Muscle layer of duodenum (tissue), 2 donors: ENCODE measurements around the gene LCMT2.

ENCODE experiments used
- H3K27ac ChIP-seq: one replicate; pipeline ENCODE4 v1.7.0; 2013; ENCODE audit warnings: mild to moderate bottlenecking, low read length
- H3K27me3 ChIP-seq: one replicate; pipeline ENCODE4 v1.7.0; 2013; ENCODE audit warnings: low read depth, mild to moderate bottlenecking, control low read depth, low read length
- H3K36me3 ChIP-seq, 2 donors: one replicate each; pipeline ENCODE4 v1.7.0; 2013; ENCODE audit warnings: low read length in 2 of 2, control low read depth in 1 of 2, mild to moderate bottlenecking in 1 of 2; ENCODE audit not compliant: insufficient read depth in 2 of 2, control insufficient read depth in 1 of 2
- H3K4me1 ChIP-seq, 2 donors: one replicate each; pipeline ENCODE4 v1.7.0; 2013; ENCODE audit warnings: low read length in 2 of 2, mild to moderate bottlenecking in 2 of 2, control low read depth in 1 of 2, moderate library complexity in 1 of 2; ENCODE audit not compliant: insufficient read depth in 2 of 2, control insufficient read depth in 1 of 2
- H3K4me3 ChIP-seq, 2 donors: one replicate each; pipeline ENCODE4 v1.7.0; 2013; ENCODE audit warnings: low read length in 2 of 2, low read depth in 1 of 2, mild to moderate bottlenecking in 1 of 2
- H3K9me3 ChIP-seq, 2 donors: one replicate each; pipeline ENCODE4 v1.7.0; 2013; ENCODE audit warnings: low read length in 2 of 2, control low read depth in 1 of 2, mild to moderate bottlenecking in 1 of 2; ENCODE audit not compliant: control insufficient read depth in 1 of 2
- donor health status: healthy.

LCMT2 gene, protein sequence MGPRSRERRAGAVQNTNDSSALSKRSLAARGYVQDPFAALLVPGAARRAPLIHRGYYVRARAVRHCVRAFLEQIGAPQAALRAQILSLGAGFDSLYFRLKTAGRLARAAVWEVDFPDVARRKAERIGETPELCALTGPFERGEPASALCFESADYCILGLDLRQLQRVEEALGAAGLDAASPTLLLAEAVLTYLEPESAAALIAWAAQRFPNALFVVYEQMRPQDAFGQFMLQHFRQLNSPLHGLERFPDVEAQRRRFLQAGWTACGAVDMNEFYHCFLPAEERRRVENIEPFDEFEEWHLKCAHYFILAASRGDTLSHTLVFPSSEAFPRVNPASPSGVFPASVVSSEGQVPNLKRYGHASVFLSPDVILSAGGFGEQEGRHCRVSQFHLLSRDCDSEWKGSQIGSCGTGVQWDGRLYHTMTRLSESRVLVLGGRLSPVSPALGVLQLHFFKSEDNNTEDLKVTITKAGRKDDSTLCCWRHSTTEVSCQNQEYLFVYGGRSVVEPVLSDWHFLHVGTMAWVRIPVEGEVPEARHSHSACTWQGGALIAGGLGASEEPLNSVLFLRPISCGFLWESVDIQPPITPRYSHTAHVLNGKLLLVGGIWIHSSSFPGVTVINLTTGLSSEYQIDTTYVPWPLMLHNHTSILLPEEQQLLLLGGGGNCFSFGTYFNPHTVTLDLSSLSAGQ

DNA sequence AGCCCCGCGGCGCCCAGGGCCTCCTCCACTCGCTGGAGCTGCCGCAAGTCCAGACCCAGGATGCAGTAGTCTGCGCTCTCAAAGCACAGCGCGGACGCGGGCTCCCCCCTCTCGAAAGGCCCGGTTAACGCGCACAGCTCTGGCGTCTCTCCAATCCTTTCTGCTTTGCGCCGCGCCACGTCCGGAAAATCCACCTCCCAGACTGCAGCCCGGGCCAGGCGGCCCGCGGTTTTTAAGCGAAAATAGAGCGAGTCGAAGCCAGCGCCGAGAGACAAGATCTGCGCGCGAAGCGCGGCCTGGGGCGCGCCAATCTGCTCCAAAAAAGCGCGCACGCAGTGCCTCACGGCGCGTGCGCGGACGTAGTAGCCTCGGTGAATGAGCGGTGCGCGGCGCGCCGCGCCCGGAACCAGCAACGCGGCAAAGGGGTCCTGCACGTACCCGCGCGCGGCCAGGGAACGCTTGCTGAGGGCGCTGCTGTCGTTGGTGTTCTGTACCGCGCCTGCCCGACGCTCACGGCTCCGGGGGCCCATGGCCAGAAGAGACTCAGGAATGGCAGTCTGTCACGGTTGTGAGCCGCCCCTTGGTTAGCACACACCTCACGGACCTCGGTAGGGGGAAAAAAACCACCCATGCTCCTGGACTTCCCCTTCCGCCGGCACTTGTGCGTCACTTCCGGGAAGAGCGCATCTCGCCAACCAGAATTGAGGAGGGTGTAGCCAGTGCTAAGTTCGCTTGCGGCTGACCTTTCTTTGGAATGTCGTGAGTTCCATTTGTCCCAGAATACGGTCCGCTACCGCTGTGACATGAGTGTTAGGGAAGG is at the start of gene LCMT2:
Gene LCMT2 (minus strand): TSS at position 614 of the 820 bp plus-strand sequence. CDS start 84 bp downstream, at position 530.
- Histone ChIP-seq H3K9me3 (no peaks in the 10 kb centered on the region), H3K27ac (peak within 1 kb of the TSS; percentile 88), H3K4me3 (peak within 1 kb of the TSS; percentile 81 to 91), H3K4me1 (peaks cover 12 to 15% of the 10 kb centered on the region in 2 donors), H3K27me3 (no peaks in the 10 kb centered on the region), H3K36me3 (peaks cover 0 to 5% of the 10 kb centered on the region in 2 donors)

DNA sequence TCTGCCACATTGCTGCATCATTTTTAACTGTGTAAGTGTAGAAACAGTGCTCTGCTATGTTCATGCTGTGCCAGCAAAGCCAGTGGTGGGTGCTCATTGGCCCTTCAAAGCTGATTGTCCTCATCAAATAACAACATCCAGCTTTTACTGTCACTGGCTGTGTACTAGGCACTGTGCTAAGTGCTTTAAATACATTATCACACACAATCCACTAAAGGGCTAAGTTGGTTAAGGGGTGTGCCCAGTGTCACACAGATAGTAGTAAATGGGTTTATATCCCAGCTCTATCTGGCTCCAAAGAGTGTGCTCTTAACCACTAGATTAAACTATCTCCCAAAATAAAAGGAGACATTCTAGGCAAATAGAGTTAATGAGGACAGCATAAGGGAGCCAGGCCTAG is 48.2 kb upstream of the LCMT2 start:
- Histone ChIP-seq H3K36me3 (peaks cover 25 to 27% of the 10 kb centered on the region in 2 donors), H3K9me3 (no peaks in the 10 kb centered on the region), H3K4me1 (no peaks in the 10 kb centered on the region), H3K27ac (no peak overlapping the region), H3K4me3 (no peak overlapping the region), H3K27me3 (no peaks in the 10 kb centered on the region)

DNA sequence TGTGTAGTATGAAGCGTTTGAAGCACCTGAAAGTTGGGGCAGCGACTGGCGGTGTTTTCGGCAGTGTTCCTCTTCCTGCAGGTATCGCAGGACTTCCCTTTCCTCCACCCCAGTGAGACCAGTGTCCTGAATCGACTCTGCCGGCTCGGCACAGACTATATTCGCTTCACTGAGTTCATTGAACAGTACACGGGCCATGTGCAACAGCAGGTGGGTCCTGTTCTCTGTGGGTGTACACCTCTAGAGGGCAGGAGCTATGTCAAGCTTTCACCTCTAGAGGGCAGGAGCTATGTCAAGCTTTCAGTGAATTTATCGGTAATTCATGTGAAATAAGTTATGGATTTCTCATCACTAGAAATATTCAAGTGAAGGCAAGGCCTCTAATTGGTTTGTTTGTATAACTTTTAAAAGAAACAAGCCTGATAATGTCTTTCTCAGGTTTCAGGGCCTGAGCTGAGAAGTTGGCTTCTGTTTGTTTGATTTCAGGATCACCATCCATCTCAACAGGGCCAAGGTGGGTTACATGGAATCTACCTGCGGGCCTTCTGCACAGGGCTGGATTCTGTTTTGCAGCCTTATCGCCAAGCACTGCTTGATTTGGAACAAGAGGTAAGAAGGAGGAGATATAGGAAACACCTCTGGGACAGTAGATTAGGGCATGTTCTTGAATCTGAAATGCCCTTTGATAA is 45.8 kb upstream of the LCMT2 start:
- no peak overlapping the region for H3K4me3 ChIP-seq
- H3K4me1 ChIP-seq: peaks cover 6 to 10% of the 10 kb centered on the region in 2 donors
- peaks cover 15 to 21% of the 10 kb centered on the region in 2 donors for H3K36me3 ChIP-seq
- H3K9me3 ChIP-seq: no peaks in the 10 kb centered on the region
- H3K27me3 ChIP-seq: no peaks in the 10 kb centered on the region
- H3K27ac ChIP-seq: no peak overlapping the region

DNA sequence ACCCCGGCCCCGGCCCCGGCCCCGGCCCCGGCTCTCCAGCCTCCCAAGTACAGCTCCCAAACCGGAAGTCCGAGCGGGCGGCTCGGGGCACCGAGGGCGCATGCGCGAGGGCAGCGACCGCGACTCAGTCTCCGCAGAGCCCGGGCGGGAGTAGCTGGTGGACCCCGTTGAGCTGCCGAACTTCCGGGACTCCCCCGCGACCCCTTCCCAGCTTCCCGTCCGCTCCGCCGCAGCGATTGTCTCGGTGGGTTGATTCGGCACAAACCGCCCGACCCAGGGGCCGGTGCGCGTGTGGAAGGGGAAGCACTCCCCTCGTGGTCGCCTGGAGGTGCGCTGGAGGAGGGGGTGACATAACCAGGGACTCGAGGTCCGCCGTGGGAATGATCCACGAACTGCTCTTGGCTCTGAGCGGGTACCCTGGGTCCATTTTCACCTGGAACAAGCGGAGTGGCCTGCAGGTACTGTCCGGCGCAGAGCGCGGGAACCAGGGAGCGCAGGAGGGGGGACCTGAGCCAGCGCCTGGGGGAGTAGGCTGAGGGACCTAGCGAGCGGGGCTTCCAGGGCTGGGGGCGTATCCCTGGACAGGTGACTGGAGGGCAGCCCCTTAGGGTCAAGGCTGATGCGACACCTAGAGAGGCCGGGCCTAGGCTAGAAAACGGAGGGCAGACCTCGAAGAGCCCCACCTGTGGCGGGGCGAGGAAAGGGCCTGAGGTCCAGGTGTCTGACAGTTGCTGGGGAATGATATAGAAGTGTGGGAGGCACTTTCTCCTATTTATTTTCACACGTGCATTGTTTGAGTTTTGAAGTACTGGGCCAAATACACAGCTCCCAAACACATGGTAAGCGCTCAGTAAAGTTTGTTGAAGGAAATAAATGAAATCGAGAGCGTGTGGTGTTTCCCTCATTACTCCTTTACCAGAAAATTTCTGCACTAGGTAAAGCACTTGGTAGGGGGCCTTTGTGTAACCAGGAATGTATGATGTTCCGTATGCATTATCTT is 40.9 kb upstream of the LCMT2 start, which contains the start of the genes TUBGCP4 and ZSCAN29:
Gene TUBGCP4 (plus strand): TSS at position 127 of the 1,000 bp plus-strand sequence. CDS start 254 bp downstream, at position 381.
Gene ZSCAN29 (minus strand): TSS at position 69 of the 1,000 bp plus-strand sequence. CDS start 1,130 bp downstream, outside the sequence.
- H3K4me1 ChIP-seq: peaks cover 21 to 24% of the 10 kb centered on the region in 2 donors
- peaks cover 12 to 15% of the 10 kb centered on the region in 2 donors for H3K36me3 ChIP-seq
- no peaks in the 10 kb centered on the region for H3K9me3 ChIP-seq
- H3K27ac ChIP-seq: peak within 1 kb of the TSS; percentile 2
- peak within 1 kb of the TSS; percentile 82 to 90 for H3K4me3 ChIP-seq
- no peaks in the 10 kb centered on the region for H3K27me3 ChIP-seq

DNA sequence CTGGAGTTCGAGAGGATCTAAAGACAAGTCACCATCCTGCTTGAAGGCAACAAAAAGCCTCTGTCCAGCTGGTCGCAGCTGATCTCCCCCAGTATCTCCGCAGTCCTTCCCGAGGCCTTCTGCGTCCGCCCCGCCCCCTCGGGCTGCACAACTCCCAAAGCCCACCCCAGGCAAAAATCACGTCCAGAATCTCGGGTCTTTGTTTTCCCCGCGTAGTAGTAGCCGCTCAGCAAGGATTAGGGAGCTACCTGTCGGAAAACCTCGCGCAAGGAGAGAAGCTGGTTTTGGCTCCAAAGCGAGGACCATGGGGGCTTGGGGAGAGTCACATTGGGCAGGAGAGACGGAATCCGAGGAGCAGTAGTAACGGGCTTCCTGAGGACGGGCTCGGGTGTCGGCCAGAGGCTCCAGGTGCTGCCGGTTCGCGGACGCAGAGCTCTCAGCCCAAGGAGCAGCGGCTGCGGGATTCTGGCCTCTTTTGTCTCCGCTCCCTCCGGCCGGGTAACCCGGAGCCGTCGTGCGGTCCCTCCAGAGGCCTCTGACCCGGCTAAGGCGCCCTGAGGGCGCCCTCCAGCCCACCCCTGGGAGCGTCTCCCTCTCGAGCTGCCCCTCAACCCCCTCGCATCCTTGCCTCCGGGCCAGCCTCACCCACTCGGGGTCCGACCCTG is 40.1 kb upstream of the LCMT2 start:
- H3K9me3 ChIP-seq: no peaks in the 10 kb centered on the region
- H3K27me3 ChIP-seq: no peaks in the 10 kb centered on the region
- H3K4me3 ChIP-seq: peak overlapping the region; percentile 82 to 90
- peaks cover 19 to 22% of the 10 kb centered on the region in 2 donors for H3K36me3 ChIP-seq
- peak overlapping the region; percentile 2 for H3K27ac ChIP-seq
- peaks cover 21 to 24% of the 10 kb centered on the region in 2 donors for H3K4me1 ChIP-seq

DNA sequence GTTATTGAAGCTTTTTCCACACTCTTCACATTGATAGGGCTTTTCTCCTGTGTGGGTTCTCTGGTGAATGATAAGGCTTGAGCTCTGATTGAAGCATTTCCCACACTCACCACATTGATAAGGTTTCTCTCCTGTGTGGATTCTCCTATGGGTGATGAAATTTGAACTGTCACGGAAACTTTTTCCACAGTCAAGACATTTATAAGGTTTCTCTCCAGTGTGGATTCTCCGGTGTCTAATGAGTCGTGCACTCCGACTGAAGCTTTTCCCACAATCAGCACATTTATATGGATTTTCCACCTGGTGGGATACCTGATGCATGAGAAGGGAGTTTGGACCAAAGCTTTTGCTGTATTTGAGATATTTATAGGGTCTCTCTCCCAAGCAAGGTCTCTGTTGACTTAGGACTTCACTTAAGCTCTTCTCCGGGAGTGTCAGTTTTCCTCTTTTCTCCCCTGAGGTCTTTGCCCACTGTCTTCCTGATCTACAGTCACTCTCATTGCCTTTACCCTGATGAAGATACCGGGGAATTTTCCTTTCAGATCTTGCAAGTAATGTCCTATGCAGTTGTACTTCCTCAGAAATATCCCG is 31.0 kb upstream of the LCMT2 start:
- no peak overlapping the region for H3K27ac ChIP-seq
- peaks cover 48 to 84% of the 10 kb centered on the region in 2 donors for H3K36me3 ChIP-seq
- H3K4me1 ChIP-seq: no peaks in the 10 kb centered on the region
- no peaks in the 10 kb centered on the region for H3K27me3 ChIP-seq
- peak overlapping the region; percentile 27 to 39 for H3K4me3 ChIP-seq
- H3K9me3 ChIP-seq: peaks cover 39 to 41% of the 10 kb centered on the region in 2 donors

DNA sequence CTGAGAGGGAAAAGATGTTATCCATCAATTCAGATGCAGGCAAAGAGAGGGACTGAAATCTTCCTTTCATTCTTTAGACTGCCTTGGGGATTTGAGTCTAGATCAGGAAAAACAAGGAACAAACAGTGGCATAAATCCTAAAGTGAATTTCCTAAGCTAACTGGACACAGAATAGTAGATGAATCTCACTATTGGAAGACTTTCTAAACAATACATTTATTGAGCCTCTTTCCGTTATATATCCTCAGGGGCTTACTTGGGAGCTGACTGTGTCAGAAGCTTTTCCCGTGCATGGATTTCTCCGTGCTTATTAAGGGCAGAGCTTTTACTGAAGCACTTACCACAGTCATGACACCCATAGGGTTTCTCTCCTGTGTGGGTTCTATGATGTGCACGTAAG is 30.4 kb upstream of the LCMT2 start:
- Histone ChIP-seq H3K36me3 (peaks cover 42 to 78% of the 10 kb centered on the region in 2 donors), H3K4me3 (peak overlapping the region; percentile 27 to 39), H3K9me3 (peaks cover 39 to 41% of the 10 kb centered on the region in 2 donors), H3K27me3 (no peaks in the 10 kb centered on the region), H3K27ac (no peak overlapping the region), H3K4me1 (no peaks in the 10 kb centered on the region)

DNA sequence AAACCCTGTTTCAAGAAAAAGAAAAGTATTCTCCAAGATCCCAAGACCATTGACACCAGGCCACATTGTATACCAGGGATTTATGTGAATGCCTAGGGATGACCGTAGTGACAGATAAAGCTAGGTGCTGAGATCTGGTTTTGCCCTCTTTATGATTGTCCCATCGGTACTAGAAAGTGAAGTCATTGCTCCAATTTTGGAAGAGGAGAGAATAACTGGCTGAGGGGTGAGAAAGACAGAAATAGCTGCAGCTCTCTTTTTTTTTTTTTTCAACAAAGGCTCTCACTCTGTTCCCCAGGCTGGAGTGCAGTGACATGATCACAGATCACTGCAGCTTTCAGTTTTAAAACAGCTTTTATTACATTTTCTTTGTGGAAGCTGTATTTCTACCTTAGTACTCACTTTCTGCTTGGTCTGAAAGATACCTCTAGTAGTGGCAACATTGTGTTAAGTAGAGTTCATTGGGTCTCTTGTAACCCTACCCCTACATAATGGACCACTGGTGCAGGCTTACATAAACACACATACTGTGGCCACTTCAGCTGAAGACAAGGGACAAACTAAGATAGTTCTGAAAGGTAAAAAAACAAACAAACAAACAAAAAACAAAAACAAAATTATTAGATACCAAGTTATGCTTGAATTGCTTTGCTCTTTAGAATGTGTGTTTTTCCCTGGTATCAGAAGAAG is 22.5 kb upstream of the LCMT2 start:
- Histone ChIP-seq H3K4me1 (no peaks in the 10 kb centered on the region), H3K9me3 (no peaks in the 10 kb centered on the region), H3K36me3 (peaks cover 20 to 27% of the 10 kb centered on the region in 2 donors), H3K27me3 (no peaks in the 10 kb centered on the region), H3K4me3 (no peak overlapping the region), H3K27ac (no peak overlapping the region)

DNA sequence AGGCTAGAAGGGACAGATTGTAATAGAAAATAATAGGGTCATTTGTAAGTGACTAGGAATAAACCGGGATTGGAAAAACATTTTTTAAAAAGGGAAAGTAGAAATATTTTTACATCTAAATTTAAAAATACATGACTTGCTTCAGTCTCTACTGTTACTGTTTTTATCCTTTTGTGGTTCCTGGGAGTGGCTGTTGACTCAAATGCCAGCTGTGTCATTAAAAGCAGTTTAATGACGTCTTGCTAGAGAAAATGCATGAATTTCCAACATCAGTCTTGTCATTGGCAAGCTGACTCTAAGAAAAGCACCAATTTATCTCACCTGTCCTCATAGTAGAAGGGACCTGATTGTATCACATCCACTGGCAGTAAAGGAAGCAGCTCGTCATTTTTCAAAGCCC is 16.7 kb upstream of the LCMT2 start:
- H3K9me3 ChIP-seq: no peaks in the 10 kb centered on the region
- no peak overlapping the region for H3K4me3 ChIP-seq
- no peaks in the 10 kb centered on the region for H3K4me1 ChIP-seq
- peaks cover 20 to 36% of the 10 kb centered on the region in 2 donors for H3K36me3 ChIP-seq
- H3K27me3 ChIP-seq: no peaks in the 10 kb centered on the region
- H3K27ac ChIP-seq: no peak overlapping the region
